Measurements from ENCODE around the gene SGMS1.

The SGMS1 gene

GRCh38 chr10:50397312-50398140 lies 226.2 kb downstream of the SGMS1 start:
- no peak for DNase-seq (ENCODE audit: low read depth)

- DNase-seq (ENCODE audit: low read depth): no peak
Observed at GRCh38 chr10:50396491-50397311, 227.1 kb downstream of the SGMS1 start.

- no peak for DNase-seq (ENCODE audit: low read depth)
Observed at GRCh38 chr10:50395851-50396250, 227.9 kb downstream of the SGMS1 start.

GRCh38 chr10:50395271-50395670 lies 228.5 kb downstream of the SGMS1 start:
- DNase-seq (ENCODE audit: low read depth): no peak

- no peak for DNase-seq (ENCODE audit: low read depth)
Observed at GRCh38 chr10:50394832-50395231, 228.9 kb downstream of the SGMS1 start.

- DNase-seq (ENCODE audit: low read depth): no peak
Observed at GRCh38 chr10:50393784-50394467, 229.8 kb downstream of the SGMS1 start.

GRCh38 chr10:50392966-50393718 lies 230.6 kb downstream of the SGMS1 start:
- DNase-seq (ENCODE audit: low read depth): no peak

GRCh38 chr10:50392426-50392825 lies 231.3 kb downstream of the SGMS1 start:
- DNase-seq (ENCODE audit: low read depth): no peak

GRCh38 chr10:50390302-50390701 lies 233.5 kb downstream of the SGMS1 start:
- no peak for DNase-seq (ENCODE audit: low read depth)

GRCh38 chr10:50388181-50388580 lies 235.6 kb downstream of the SGMS1 start:
- DNase-seq (ENCODE audit: low read depth): no peak

GRCh38 chr10:50387732-50388073 lies 236.1 kb downstream of the SGMS1 start:
- no peak for DNase-seq (ENCODE audit: low read depth)

GRCh38 chr10:50387007-50387731 lies 236.6 kb downstream of the SGMS1 start:
- DNase-seq (ENCODE audit: low read depth): no peak

- peak; percentile 17 for DNase-seq (ENCODE audit: low read depth)
Observed at GRCh38 chr10:50385624-50386023, 238.1 kb downstream of the SGMS1 start.

- no peak for DNase-seq (ENCODE audit: low read depth)
Observed at GRCh38 chr10:50384898-50385297, 238.9 kb downstream of the SGMS1 start.

GRCh38 chr10:50384238-50384637 lies 239.5 kb downstream of the SGMS1 start:
- DNase-seq (ENCODE audit: low read depth): no peak

GRCh38 chr10:50382576-50383023 lies 241.2 kb downstream of the SGMS1 start:
- DNase-seq (ENCODE audit: low read depth): peak; percentile 18

GRCh38 chr10:50381642-50382041 lies 242.1 kb downstream of the SGMS1 start:
- DNase-seq (ENCODE audit: low read depth): peak; percentile 12

GRCh38 chr10:50379616-50380015 lies 244.1 kb downstream of the SGMS1 start:
- no peak for DNase-seq (ENCODE audit: low read depth)

GRCh38 chr10:50375745-50376144 lies 248.0 kb downstream of the SGMS1 start:
- no peak for DNase-seq (ENCODE audit: low read depth)

- DNase-seq (ENCODE audit: low read depth): no peak
Observed at GRCh38 chr10:50375051-50375452, 248.7 kb downstream of the SGMS1 start.

- peak; percentile 17 for DNase-seq (ENCODE audit: low read depth)
Observed at GRCh38 chr10:50373821-50374501, 249.8 kb downstream of the SGMS1 start.

Data from GM04504 (cell line).